CD4-positive, alpha-beta memory T cell (primary cell): ENCODE data around the gene SLC66A3. TPM values are rescaled to one million over a fixed set of nuclear protein-coding genes. Genes with fewer than 3 reads are reported as not detected.
A peak's percentile ranks its signal among the peaks of the same experiment; 100 is the strongest.

Source experiments
- CTCF ChIA-PET: fragments of 350-600 bp; sonication (Branson Sonifier 250); formaldehyde crosslinking; loops from one replicate; lab custom pipeline; 2021; ENCODE audit warnings: inconsistent platforms; ENCODE audit not compliant: partially characterized antibody; lab: Charles Lee
- POLR2A ChIA-PET: fragments of 350-600 bp; sonication (Branson Sonifier 250); formaldehyde crosslinking; loops from one replicate; lab custom pipeline; 2021; ENCODE audit not compliant: partially characterized antibody; lab: Charles Lee
- DNase-seq, 5 donors: peaks; one replicate each; pipeline versions ENCODE4 v3.0.0 to v3.0.0-alpha.2; 2020 to 2022; ENCODE audit warnings: mixed read lengths in 1 of 5
- H3K27ac ChIP-seq: one replicate; pipeline ENCODE4 v1.7.0; 2013; ENCODE audit warnings: low read depth, low read length
- H3K27me3 ChIP-seq: 2 replicates; pipeline ENCODE4 v1.7.0; 2013; ENCODE audit warnings: mild to moderate bottlenecking, low read length, moderate library complexity; ENCODE audit not compliant: insufficient read depth
- H3K36me3 ChIP-seq: 2 replicates; pipeline ENCODE4 v1.7.0; 2013; ENCODE audit warnings: mild to moderate bottlenecking, low read length, moderate library complexity; ENCODE audit not compliant: insufficient read depth
- H3K4me1 ChIP-seq: 2 replicates; pipeline ENCODE4 v1.7.0; 2013; ENCODE audit warnings: mild to moderate bottlenecking, low read length, moderate library complexity; ENCODE audit not compliant: insufficient read depth
- H3K4me3 ChIP-seq, 2 donors: one replicate each; pipeline ENCODE4 v1.7.0; 2013; ENCODE audit warnings: low read length in 2 of 2, mild to moderate bottlenecking in 1 of 2
- H3K9me3 ChIP-seq, 2 donors: one replicate each; pipeline ENCODE4 v1.7.0; 2013; ENCODE audit warnings: low read length in 2 of 2, control low read depth in 1 of 2; ENCODE audit not compliant: control insufficient read depth in 1 of 2
- H3K27ac Mint-ChIP-seq, 7 donors: one replicate each; pipeline ENCODE4 v1.8.0; 2020 to 2021; ENCODE audit warnings: mixed read lengths in 7 of 7, mild to moderate bottlenecking in 6 of 7, inconsistent platforms in 3 of 7, moderate library complexity in 3 of 7
- H3K27me3 Mint-ChIP-seq, 2 donors: one replicate each; pipeline ENCODE4 v1.8.0; 2020 to 2021; ENCODE audit warnings: mixed read lengths in 2 of 2
- H3K36me3 Mint-ChIP-seq, 2 donors: one replicate each; pipeline ENCODE4 v1.8.0; 2020 to 2021; ENCODE audit warnings: mixed read lengths in 2 of 2, inconsistent platforms in 1 of 2, mild to moderate bottlenecking in 1 of 2
- H3K4me1 Mint-ChIP-seq, 4 donors: one replicate each; pipeline ENCODE4 v1.8.0; 2020 to 2021; ENCODE audit warnings: mixed read lengths in 4 of 4, mild to moderate bottlenecking in 1 of 4
- H3K4me3 Mint-ChIP-seq, 8 donors: one replicate each; pipeline ENCODE4 v1.8.0; 2020 to 2021; ENCODE audit warnings: mixed read lengths in 8 of 8, mild to moderate bottlenecking in 7 of 8, moderate library complexity in 6 of 8, inconsistent platforms in 3 of 8
- H3K9me3 Mint-ChIP-seq, 8 donors: one replicate each; pipeline ENCODE4 v1.8.0; 2020 to 2021; ENCODE audit warnings: mixed read lengths in 8 of 8, mild to moderate bottlenecking in 5 of 8, inconsistent platforms in 3 of 8, moderate library complexity in 1 of 8
- intact Hi-C: fragments of 100-400 bp; cut with micrococcal nuclease; formaldehyde crosslinking; loops from one replicate; pipeline ENCODE4 v1.15.1; 2023
- polyA plus RNA-seq, 2 donors: library from polyadenylated mRNA; unstranded; fragments of 300-500 nt; fragmentation: Illumina TruSeq; gene quantifications; one replicate each; pipeline ENCODE4 v1.2.3, GENCODE V29; 2021
- total RNA-seq, 2 experiments: library from RNA; stranded (reverse); gene quantifications; one replicate each; pipeline ENCODE4 v1.2.3, GENCODE V29; 2021

The SLC66A3 gene
- total and polyA plus RNA-seq, 4 experiments from 2014 or later = 27.9 to 110 (median 57.8) TPM

DNA sequence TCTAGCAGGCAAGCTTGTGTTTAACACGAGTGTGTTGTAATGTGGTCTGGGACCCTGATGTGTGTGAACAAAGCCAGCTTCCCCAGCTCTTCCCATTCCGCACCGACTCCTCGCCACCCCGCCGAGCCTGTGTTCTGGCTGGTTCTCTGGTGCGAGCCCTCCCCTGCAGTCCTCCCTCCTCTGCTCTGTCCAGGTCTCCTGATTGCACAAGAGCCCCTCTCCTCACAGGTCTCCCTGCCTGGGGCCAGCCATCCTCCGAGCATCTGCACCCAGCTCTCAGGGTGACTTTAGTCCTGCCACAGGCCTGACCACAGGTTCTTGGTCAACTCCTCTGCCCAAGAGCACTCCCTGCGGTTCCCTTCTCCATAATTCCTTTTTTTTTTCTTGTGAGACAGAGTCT is 13.2 kb downstream of the SLC66A3 start:
- Histone ChIP-seq H3K27ac (no peak overlapping the region), H3K4me1 (no peaks in the 10 kb centered on the region), H3K9me3 (no peaks in the 10 kb centered on the region), H3K4me3 (no peak overlapping the region), H3K36me3 (no peaks in the 10 kb centered on the region), H3K27me3 (no peaks in the 10 kb centered on the region)
- H3K9me3 Mint-ChIP-seq = no peaks in the 10 kb centered on the region
- ChIA-PET CTCF (no interaction called here), POLR2A (interaction anchor here (0.6 to 1.1 kb wide), 2 partner anchors 13 to 182 kb away, joined by 3 to 4 read pairs; partner anchors contain the start of gene SLC66A3)
- peak overlapping the region in 2 of 7 donors; percentile 13 to 37 for H3K27ac Mint-ChIP-seq
- intact Hi-C loops = no loop called here
- no peak for DNase-seq
- H3K36me3 Mint-ChIP-seq = peaks cover 12 to 15% of the 10 kb centered on the region in 2 donors
- no peaks in the 10 kb centered on the region for H3K27me3 Mint-ChIP-seq
- H3K4me3 Mint-ChIP-seq = no peak overlapping the region
- H3K4me1 Mint-ChIP-seq = peaks cover 0 to 1% (median 0%) of the 10 kb centered on the region in 4 donors

DNA sequence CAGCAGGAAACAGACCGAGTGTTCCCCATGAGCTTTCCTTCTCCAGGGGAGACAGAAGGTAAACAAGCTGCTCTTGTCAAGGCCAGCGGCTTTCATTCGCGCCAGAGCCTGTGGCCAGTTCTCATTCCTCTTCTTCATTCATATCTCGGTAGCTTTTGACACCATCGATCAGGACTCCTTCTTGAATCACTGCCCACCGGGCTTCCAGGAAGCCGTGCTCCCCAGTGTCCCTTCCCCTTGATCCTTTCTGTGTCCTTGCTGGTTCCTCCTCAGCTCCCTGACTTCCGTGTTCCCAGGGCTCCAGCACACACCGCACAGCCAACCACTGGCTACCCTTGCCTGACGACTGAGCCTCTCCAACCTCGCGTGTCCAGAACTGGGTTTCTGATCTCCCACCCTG is 14.1 kb downstream of the SLC66A3 start:
- intact Hi-C loops = no loop called here
- DNase-seq = no peak

DNA sequence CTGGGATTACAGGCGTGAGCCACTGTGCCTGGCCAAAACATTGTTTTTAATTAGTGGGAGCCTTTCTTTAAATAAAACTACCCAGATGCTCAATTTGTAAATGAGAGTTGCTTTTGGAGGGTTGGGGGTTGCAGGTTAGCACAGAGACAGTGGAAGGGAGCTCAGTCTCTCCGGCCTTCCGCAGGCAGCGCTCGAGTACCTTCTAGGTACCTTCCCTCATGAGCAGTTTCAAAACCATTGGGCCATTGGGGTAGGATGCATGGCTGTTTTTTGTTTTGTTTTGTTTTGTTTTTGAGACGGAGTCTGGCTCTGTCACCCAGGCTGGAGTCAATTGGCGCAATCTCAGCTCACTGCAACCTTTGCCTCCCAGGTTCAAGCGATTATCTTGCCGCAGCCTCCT is 19.0 kb downstream of the SLC66A3 start:
- no peaks in the 10 kb centered on the region for H3K27me3 Mint-ChIP-seq
- POLR2A ChIA-PET = no interaction called here
- no peak overlapping the region for H3K4me3 Mint-ChIP-seq

More for the DNA sequence above, 14.1 kb downstream of the SLC66A3 start:
- peaks cover 7 to 10% of the 10 kb centered on the region in 2 donors for H3K36me3 Mint-ChIP-seq
- Histone ChIP-seq H3K27me3 (no peaks in the 10 kb centered on the region), H3K36me3 (no peaks in the 10 kb centered on the region), H3K4me1 (no peaks in the 10 kb centered on the region), H3K9me3 (no peaks in the 10 kb centered on the region), H3K27ac (no peak overlapping the region), H3K4me3 (no peak overlapping the region)
- CTCF ChIA-PET = interaction anchor here (0.6 to 0.8 kb wide), 2 partner anchors 112 to 493 kb away, joined by 3 read pairs; no protein-coding TSS in a partner anchor
- H3K27me3 Mint-ChIP-seq = no peaks in the 10 kb centered on the region
- POLR2A ChIA-PET = interaction anchor here (0.6 kb wide), 1 partner anchor 181 kb away, joined by 3 read pairs; no protein-coding TSS in a partner anchor
- H3K9me3 Mint-ChIP-seq = no peaks in the 10 kb centered on the region
- no peaks in the 10 kb centered on the region for H3K4me1 Mint-ChIP-seq
- no peak overlapping the region for H3K27ac Mint-ChIP-seq
- no peak overlapping the region for H3K4me3 Mint-ChIP-seq

DNA sequence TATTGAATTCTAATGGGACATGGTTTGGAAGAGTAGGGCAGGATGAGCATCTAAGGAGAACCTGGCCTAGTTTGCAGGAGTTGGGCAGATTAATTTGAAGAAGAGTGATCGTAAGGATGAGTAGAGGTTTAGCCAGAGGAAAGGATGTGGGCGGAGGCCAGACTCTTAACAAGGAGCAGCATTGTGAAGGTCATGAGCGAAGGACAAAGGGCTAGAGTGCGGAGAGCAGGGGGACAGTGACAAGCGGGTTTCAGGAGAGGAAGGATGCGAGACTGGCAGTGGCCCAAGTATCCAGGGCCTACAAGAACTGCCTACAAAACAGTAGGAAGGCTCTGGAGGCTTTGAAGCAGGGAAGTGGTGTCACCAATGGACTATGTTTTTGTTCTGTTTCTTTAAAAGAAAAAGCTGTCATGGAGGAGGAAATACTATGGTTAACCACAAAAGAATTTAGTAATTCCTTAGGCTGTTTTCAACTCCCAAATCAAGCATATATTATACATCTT is 20.1 kb downstream of the SLC66A3 start:
- H3K27ac ChIP-seq = no peak overlapping the region
- POLR2A ChIA-PET = interaction anchor here (1.1 kb wide), 1 partner anchor 13 kb away, joined by 3 read pairs; no protein-coding TSS in a partner anchor
- intact Hi-C loops = no loop called here
- no peak for DNase-seq
- peak overlapping the region in 4 of 8 donors; percentile 0 to 62 (median 5) for H3K4me3 Mint-ChIP-seq
- H3K4me3 ChIP-seq = no peak overlapping the region
- CTCF ChIA-PET = interaction anchor here (1.0 kb wide), 1 partner anchor 16 kb away, joined by 3 read pairs; no protein-coding TSS in a partner anchor
- H3K36me3 ChIP-seq = no peaks in the 10 kb centered on the region
- peaks cover 0 to 25% of the 10 kb centered on the region in 2 donors for H3K36me3 Mint-ChIP-seq
- no peaks in the 10 kb centered on the region for H3K9me3 Mint-ChIP-seq
- peak overlapping the region; percentile 9 to 86 (median 81) for H3K27ac Mint-ChIP-seq
- H3K9me3 ChIP-seq = no peaks in the 10 kb centered on the region
- H3K4me1 ChIP-seq = peaks cover 12% of the 10 kb centered on the region
- H3K27me3 Mint-ChIP-seq = no peaks in the 10 kb centered on the region
- H3K4me1 Mint-ChIP-seq = peaks cover 11 to 13% (median 12%) of the 10 kb centered on the region in 4 donors
- H3K27me3 ChIP-seq = no peaks in the 10 kb centered on the region

More for the DNA sequence above, 19.0 kb downstream of the SLC66A3 start:
- H3K9me3 Mint-ChIP-seq = no peaks in the 10 kb centered on the region
- Histone ChIP-seq H3K9me3 (no peaks in the 10 kb centered on the region), H3K36me3 (no peaks in the 10 kb centered on the region), H3K27me3 (no peaks in the 10 kb centered on the region), H3K27ac (no peak overlapping the region), H3K4me3 (no peak overlapping the region), H3K4me1 (peaks cover 12% of the 10 kb centered on the region)
- H3K36me3 Mint-ChIP-seq = peaks cover 5 to 22% of the 10 kb centered on the region in 2 donors
- DNase-seq = no peak
- peaks cover 11 to 13% (median 12%) of the 10 kb centered on the region in 4 donors for H3K4me1 Mint-ChIP-seq
- intact Hi-C loops = no loop called here
- H3K27ac Mint-ChIP-seq = no peak overlapping the region
- CTCF ChIA-PET = no interaction called here

DNA sequence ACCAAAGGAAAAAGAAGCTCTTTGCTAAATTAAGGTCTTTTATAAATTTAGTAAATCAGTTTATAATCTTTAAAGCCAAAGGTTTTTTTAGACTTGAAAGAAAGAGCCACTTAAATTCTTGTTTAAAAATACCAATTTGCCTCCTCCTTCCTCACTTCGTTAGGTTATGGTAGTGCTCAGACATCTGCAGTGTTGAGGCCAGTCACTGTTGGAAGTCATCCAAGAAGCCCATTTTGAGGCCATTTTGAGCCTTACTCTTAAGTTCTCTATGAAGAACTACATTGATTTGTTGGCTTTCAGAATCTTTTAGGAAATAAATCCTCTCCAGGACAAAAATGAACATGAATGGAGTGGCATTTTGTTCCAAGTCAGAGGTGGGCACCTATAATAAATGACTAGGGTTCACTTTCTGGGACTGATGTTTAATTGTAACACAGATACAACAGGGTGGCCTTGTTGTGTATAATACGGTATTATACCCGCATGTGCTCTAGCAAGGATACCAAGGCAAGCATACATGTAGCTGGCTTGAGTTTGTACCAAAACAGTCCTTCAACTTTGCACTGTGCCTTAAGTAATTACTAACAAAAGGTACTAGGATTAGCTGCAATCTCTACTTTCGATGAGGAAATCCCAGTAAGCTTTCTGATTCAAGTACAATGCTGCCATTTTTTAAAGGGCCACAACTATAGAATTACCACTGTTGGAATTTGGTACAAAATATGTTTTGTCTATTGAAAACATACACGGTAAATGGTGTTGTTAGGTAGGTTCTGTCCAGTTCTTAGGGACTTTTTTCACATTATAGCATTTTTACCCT is 22.8 kb downstream of the SLC66A3 start:
- peaks cover 3 to 37% of the 10 kb centered on the region in 2 donors for H3K36me3 Mint-ChIP-seq
- ChIA-PET CTCF (no interaction called here), POLR2A (no interaction called here)
- H3K27ac ChIP-seq = no peak overlapping the region
- H3K9me3 ChIP-seq = no peaks in the 10 kb centered on the region
- no peak overlapping the region for H3K4me3 Mint-ChIP-seq
- intact Hi-C loops = no loop called here
- H3K27me3 Mint-ChIP-seq = no peaks in the 10 kb centered on the region
- peaks cover 12% of the 10 kb centered on the region for H3K4me1 ChIP-seq
- no peak overlapping the region for H3K4me3 ChIP-seq
- peaks cover 11 to 13% (median 12%) of the 10 kb centered on the region in 4 donors for H3K4me1 Mint-ChIP-seq
- H3K9me3 Mint-ChIP-seq = no peaks in the 10 kb centered on the region
- DNase-seq = no peak
- H3K27me3 ChIP-seq = no peaks in the 10 kb centered on the region
- H3K27ac Mint-ChIP-seq = peak overlapping the region in 1 of 7 donors; percentile 57
- no peaks in the 10 kb centered on the region for H3K36me3 ChIP-seq

DNA sequence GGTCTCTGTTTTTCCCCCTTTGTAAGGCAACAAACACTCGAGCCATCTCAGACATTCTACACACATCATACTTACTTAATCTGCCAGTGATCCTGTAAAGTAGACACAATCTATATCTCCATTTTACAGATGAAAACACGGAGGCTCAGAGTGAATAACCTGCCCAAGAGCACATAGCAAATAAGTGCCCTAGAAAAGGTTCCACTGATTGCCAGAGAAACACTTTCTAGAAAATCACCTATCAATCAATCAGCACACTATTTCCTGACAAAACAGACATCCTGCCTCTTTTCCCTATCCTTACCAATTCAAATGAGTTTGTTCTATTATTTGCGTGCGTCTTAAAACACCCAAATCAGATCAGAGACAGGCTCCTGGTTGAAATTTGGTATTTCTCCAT is 23.9 kb downstream of the SLC66A3 start:
- intact Hi-C loops = no loop called here
- Mint-ChIP-seq H3K27ac (peak overlapping the region in 1 of 7 donors; percentile 57), H3K27me3 (no peaks in the 10 kb centered on the region), H3K36me3 (peaks cover 4 to 40% of the 10 kb centered on the region in 2 donors), H3K9me3 (no peaks in the 10 kb centered on the region), H3K4me1 (peaks cover 11 to 13% (median 12%) of the 10 kb centered on the region in 4 donors), H3K4me3 (no peak overlapping the region)
- Histone ChIP-seq H3K27ac (no peak overlapping the region), H3K36me3 (no peaks in the 10 kb centered on the region), H3K4me1 (peaks cover 12% of the 10 kb centered on the region), H3K27me3 (no peaks in the 10 kb centered on the region), H3K9me3 (no peaks in the 10 kb centered on the region), H3K4me3 (no peak overlapping the region)
- ChIA-PET POLR2A (no interaction called here), CTCF (no interaction called here)
- no peak for DNase-seq

DNA sequence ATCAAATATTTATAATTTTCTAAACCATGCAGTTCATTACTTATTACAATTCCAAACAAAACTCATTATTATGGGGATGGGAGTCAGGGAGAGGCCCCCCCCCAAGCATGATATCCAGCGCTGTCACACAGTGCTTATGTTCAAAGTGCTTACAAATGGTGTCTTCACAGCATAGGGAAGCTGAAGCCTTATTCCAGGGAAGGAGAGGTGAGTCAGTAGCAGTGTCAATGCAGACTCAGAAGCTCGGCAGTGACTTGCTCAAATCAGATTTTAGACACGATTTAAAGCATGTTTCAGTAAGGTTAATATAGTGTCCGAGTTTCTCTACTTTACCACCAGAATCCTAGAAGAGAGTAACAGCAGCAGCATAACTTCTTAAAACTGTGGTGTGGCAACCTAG is 24.6 kb downstream of the SLC66A3 start:
- no peaks in the 10 kb centered on the region for H3K9me3 Mint-ChIP-seq

More for the DNA sequence above, 24.6 kb downstream of the SLC66A3 start:
- Mint-ChIP-seq H3K27me3 (no peaks in the 10 kb centered on the region), H3K36me3 (peaks cover 4 to 41% of the 10 kb centered on the region in 2 donors), H3K27ac (no peak overlapping the region), H3K4me1 (peaks cover 10 to 11% (median 11%) of the 10 kb centered on the region in 4 donors), H3K4me3 (no peak overlapping the region)
- ChIA-PET POLR2A (no interaction called here), CTCF (no interaction called here)
- intact Hi-C loops = no loop called here
- peaks cover 10% of the 10 kb centered on the region for H3K4me1 ChIP-seq
- no peak overlapping the region for H3K27ac ChIP-seq
- H3K27me3 ChIP-seq = no peaks in the 10 kb centered on the region
- H3K9me3 ChIP-seq = no peaks in the 10 kb centered on the region
- H3K36me3 ChIP-seq = no peaks in the 10 kb centered on the region
- H3K4me3 ChIP-seq = no peak overlapping the region
- DNase-seq = no peak
